Subcutaneous adipose tissue (tissue), 4 donors: ENCODE data around the gene RAPGEF5. TPM values are rescaled to one million over a fixed set of nuclear protein-coding genes. Genes with fewer than 3 reads are reported as not detected.

ENCODE experiments used
- CTCF ChIP-seq: fragments of 450-650 bp; IDR thresholded peaks from one replicate; pipeline ENCODE4 v1.5.1; 2016; ENCODE audit warnings: low read depth, mild to moderate bottlenecking, control low read depth, antibody characterized with exemption, moderate library complexity
- total RNA-seq, 4 donors: library from RNA; depleted of rRNA; stranded (reverse); fragments of >200 nt; gene quantifications; one replicate each; pipeline ENCODE4 v1.1.0, GENCODE V29; 2016

The RAPGEF5 gene
- total RNA-seq, 4 donors from 2014 or later, result 19.7 to 96.2 (median 63.1) TPM

GRCh38 chr7:22109761-22110160, 247.2 kb downstream of the RAPGEF5 start:
- TF ChIP-seq CTCF, result no peak

- TF ChIP-seq CTCF, result no peak
Measured at GRCh38 chr7:22108151-22108845, 248.7 kb downstream of the RAPGEF5 start.

GRCh38 chr7:22105550-22105949, 251.4 kb downstream of the RAPGEF5 start:
- TF ChIP-seq CTCF, result no peak

GRCh38 chr7:22094413-22095342, 262.3 kb downstream of the RAPGEF5 start:
- TF ChIP-seq CTCF, result no peak

- TF ChIP-seq CTCF, result no peak
Measured at GRCh38 chr7:22093936-22094335, 263.0 kb downstream of the RAPGEF5 start.

GRCh38 chr7:22093001-22093400, 264.0 kb downstream of the RAPGEF5 start:
- TF ChIP-seq CTCF, result no peak

- TF ChIP-seq CTCF, result no peak
Measured at GRCh38 chr7:22090512-22090911, 266.4 kb downstream of the RAPGEF5 start.
